ENCODE results near the gene ISL2.

ISL2 gene

DNA sequence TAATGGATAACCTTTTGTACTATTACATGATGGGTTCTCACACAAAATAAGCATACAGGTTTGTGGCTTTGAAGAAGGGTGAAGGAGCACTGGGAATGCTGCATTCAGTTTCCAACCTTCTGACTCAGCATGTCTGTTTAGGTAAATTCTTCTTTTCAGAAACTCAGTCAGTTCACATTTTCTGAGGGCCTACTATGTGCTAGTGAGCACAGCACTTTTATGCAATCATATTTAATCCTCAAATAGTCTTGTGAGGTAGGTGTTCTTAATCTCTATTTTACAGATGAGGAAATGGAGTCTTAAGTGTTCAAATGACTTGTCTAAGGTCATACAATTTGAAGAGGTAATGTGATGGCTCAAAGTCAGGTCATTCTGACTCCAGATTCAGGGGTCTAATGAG lies 41.2 kb downstream of the ISL2 start:
- DNase-seq: no peak

DNA sequence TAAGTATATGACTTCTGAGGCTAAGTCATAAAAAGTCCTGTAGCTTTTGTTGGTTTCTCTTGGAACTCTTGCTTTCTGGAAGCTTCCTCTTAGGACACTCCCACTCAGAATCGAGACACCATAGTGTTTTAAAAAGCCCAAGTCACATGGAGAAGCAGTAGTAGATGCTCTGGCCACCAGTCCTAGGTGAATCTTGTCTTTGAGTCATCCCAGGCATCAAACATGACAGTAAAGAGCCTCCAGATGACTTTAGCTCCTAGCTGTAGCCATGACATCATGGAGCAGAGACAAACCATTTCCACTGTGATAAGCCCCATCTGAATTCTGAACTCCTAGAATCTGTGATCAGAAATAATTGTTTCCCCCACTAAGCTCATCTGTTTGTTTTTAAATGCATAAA lies 42.1 kb downstream of the ISL2 start:
- no peak for DNase-seq

DNA sequence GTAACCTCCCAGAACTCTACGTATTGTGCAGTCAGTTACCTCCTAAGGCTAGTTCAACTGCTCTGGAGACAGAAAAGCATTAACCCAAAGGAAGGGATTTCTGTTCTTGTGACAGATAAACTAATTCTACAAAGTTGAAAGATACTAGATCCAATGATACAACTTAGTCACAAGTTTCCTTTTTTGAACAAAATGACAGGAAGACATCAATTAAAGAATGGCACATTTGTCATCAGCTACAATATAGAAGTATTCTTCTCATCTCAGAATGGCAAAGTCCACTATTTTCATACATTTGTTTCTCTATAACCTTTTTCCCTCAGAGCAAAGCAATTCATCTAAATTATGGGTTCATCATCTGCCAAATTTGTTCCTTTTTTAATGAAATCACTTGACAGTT lies 43.7 kb downstream of the ISL2 start:
- no peak for DNase-seq

DNA sequence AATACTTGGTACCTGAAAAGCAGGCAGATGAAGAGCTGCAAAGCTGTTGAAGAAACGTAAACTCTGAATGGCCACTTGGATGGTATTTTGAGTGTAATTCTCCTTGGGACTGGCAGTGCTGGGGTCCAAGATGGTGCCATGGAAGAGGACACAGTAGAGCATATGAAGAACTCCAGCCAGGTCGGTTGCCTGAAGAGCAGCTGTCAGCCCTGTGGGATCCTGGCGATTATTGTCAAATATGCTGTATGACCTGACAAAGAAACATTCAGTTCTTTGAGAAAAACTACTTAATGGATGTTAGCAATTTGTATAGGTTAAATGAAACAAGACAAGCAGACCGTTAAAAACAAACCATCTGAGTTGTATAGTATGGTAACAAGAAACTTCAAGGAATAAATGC lies 44.8 kb downstream of the ISL2 start:
- no peak for DNase-seq

DNA sequence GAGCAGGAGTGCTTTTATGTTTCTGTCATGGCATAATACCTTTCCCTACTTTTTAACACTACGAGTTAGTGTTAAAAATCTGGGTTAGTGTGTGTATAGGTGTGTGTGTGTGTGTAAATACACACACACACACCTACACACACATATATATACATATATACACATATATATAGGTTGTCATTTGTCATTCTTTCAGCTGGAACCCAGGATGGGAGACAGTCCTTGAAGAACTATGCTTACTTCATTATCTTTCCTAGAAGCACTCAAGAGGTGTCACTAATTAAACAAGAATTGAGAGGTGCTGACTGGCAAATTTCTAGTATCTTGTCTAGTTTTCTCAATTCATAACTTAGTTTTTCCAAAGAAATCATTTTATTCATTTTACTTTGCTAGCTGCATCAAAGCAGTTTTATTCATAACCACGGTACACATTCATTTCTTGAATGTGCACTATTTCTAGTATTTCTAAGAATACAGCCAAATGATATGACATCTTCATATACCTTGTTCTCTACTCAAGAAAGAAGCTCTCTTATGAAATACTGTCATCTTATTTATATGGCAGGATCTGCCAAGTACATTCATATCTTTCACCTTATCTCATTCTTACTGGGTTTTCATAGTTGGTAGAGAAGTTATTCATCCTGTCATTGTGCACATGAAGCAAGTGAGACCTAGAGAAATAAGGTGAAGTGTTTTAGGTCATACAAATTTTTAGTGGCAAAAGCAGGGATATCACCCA lies 46.6 kb downstream of the ISL2 start:
- DNase-seq: no peak

DNA sequence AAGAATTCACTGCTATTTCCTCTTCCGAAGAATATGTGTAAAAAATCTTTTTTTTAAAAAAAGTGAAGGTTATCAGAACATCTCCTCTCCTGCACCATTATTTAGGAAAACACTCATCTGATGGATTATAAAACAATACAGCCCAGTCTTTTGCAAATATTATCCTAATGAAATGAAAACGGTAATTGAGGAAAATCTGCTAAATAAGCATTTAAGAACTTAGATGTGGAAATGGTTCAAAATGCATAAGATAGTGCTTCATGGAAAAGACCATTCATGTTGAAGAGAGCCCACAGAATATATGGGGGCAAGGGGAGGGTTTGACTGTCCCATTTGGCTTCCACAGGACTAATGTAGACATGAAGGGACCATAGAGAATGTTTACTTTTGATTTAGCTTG lies 47.8 kb downstream of the ISL2 start:
- DNase-seq: no peak

DNA sequence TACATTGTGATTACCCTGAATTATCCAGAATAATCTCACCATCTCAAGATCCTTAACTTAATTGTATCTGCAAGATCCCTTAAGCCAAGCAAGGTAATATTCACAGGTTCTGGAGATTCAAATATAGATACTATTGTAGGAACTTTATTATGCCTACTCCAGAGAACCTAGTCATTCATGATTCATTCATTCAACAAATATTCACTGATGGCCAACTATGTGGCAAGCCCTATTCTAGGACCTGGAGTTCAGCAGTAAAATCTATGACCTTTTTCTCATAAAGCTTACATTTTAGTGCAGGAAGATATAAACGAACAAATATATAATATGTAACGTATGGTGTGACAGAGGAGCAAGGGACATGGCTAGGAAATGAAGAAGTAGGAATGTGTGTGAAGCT lies 49.6 kb downstream of the ISL2 start:
- no peak for DNase-seq

DNA sequence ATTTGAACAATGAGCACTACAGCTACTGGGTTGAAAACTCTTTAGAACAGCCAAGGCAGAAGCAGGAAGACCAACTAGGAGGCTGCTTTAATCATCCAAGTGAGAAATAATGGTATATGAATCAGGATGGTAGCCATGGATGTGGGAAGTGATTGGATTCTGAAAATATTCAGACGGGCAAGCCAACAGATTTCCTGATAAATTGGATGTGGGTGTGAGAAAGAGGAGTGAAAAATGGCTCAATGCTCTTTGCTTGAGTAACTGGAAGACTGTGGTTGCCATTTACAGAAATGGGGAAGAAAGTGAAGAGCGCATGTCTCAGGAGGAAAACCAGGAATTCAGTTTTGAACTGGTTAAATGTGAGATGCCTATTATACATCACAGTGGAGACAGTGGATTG lies 50.4 kb downstream of the ISL2 start:
- DNase-seq: no peak

DNA sequence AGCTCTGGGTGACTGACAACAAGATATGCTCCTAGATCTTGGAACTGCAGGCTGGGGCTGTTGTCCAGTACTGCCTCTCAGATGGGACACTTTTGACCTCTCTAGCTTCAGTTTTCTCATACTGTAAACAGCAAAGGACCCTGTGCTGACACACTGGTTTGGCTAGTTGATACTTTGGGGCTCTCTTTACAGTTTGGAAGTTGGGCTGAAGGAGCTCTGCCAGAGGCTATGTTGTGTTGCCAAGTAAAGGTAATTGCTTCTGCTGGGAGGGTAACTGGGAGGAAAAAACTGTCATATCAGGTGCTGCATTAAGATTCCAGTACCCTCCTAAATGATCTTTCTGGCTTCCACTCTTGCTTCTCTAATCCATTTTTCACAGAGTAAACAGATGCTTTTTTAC lies 54.0 kb downstream of the ISL2 start:
- DNase-seq: no peak

DNA sequence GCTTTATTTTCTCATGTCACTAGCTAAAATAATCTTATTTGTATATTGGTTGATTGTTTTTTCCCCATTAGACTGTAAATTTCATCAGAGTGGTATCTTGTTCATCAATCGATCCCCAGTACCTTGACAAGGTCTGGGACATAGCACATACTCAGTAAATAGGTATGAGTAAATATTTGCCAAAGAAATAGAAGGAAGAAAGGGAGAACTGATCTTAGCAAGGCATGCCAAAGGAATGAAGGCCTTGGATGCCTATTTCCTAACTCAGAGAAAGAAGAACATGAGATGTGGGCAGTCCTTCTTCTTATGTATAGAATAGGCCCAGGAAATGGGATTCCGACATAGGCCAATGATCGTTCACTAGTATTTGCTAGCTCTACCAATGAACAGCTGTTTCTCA lies 54.7 kb downstream of the ISL2 start:
- no peak for DNase-seq

DNA sequence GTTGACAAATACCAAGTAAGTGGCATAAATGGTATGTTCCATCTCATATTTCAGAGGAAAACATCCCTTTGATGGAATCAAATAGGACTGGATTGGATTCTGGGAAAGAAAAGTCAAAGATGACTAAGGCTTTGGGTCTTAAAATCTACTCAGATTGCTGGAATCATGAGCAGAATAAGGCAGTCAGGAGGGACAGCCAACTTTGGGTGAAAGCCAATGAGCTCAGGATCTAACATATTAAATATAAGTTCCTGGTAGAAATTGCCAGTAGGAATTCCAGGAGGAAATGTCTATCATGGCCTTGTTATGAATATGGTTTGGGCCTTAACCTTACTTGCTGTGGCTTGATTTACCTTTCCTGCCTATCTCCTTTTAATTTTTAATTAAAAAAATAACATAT lies 55.3 kb downstream of the ISL2 start:
- no peak for DNase-seq
